Fibroblast of the aortic adventitia (primary cell): ENCODE results near the gene PTPRG. TPM values are rescaled to one million over a fixed set of nuclear protein-coding genes. Genes with fewer than 3 reads are reported as not detected.

Experiments used
- DNase-seq: peaks from one replicate; pipeline ENCODE4 v3.0.0-alpha.2; 2010; ENCODE audit warnings: low read depth
- H3K4me3 ChIP-seq: 2 replicates; pipeline ENCODE4 v1.5.1; 2011; ENCODE audit warnings: low read depth, mild to moderate bottlenecking, control low read depth, low read length, moderate library complexity
- total RNA-seq: library from RNA; depleted of rRNA; stranded (reverse); fragments of >200 nt; gene quantifications from 2 replicates; pipeline ENCODE4 v1.2.3, GENCODE V29; 2012; ENCODE audit warnings: low replicate concordance
- TF ChIP-seq, protein P1 (sequence below): IDR thresholded peaks from 2 replicates; pipeline ENCODE4 v1.5.1; 2011; ENCODE audit warnings: mild to moderate bottlenecking, low read length, control low read depth, inconsistent platforms; ENCODE audit not compliant: insufficient read depth

Gene PTPRG
- total RNA-seq, 1 donor: 52.0 TPM

- DNase-seq: no peak
- TF ChIP-seq, protein P1, sequence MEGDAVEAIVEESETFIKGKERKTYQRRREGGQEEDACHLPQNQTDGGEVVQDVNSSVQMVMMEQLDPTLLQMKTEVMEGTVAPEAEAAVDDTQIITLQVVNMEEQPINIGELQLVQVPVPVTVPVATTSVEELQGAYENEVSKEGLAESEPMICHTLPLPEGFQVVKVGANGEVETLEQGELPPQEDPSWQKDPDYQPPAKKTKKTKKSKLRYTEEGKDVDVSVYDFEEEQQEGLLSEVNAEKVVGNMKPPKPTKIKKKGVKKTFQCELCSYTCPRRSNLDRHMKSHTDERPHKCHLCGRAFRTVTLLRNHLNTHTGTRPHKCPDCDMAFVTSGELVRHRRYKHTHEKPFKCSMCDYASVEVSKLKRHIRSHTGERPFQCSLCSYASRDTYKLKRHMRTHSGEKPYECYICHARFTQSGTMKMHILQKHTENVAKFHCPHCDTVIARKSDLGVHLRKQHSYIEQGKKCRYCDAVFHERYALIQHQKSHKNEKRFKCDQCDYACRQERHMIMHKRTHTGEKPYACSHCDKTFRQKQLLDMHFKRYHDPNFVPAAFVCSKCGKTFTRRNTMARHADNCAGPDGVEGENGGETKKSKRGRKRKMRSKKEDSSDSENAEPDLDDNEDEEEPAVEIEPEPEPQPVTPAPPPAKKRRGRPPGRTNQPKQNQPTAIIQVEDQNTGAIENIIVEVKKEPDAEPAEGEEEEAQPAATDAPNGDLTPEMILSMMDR: no peak
- no peak overlapping the region for H3K4me3 ChIP-seq
These were observed 283.0 kb downstream of the PTPRG start for GRCh38 chr3:61844346-61844745.

GRCh38 chr3:61846488-61846887, 285.1 kb downstream of the PTPRG start:
- no peak for DNase-seq
- H3K4me3 ChIP-seq: no peak overlapping the region
- TF ChIP-seq, protein P1: no peak

- peak overlapping the region; percentile 28 for H3K4me3 ChIP-seq
- DNase-seq: peak; percentile 73
- TF ChIP-seq, protein P1: no peak
These were observed 286.6 kb downstream of the PTPRG start for GRCh38 chr3:61847784-61848462.

GRCh38 chr3:61848885-61849284, 287.5 kb downstream of the PTPRG start:
- TF ChIP-seq, protein P1: no peak
- DNase-seq: peak; percentile 98
- H3K4me3 ChIP-seq: no peak overlapping the region

- H3K4me3 ChIP-seq: no peak overlapping the region
- DNase-seq: no peak
- TF ChIP-seq, protein P1: no peak
These were observed 292.5 kb downstream of the PTPRG start for GRCh38 chr3:61853912-61854311.

DNA sequence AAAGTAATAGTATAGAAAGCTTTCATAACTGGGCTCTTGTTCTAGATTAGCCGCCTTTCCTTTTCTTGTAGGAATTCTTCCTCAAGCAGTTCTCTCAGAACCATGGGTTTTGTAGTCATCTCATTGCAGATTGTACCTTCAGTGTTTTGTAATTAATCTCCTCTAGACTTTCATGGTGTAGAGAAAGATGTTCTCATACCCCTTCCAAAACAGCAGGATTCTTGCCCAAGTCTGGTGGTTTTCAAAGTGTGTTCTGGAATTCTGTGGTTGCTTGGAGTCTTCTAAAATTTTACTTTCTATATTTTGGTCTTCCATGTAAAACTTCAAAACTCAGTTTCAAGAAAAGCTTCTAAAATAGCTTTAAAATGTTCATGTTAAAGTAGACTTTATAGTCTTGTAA, 293.8 kb downstream of the PTPRG start:
- TF ChIP-seq, protein P1: no peak
- H3K4me3 ChIP-seq: no peak overlapping the region
- peak; percentile 51 for DNase-seq

GRCh38 chr3:61857297-61857696, 295.9 kb downstream of the PTPRG start:
- H3K4me3 ChIP-seq: no peak overlapping the region
- TF ChIP-seq, protein P1: no peak
- DNase-seq: no peak
